Panc1 (cell line): ENCODE results near the gene NEIL3. TPM values are rescaled to one million over a fixed set of nuclear protein-coding genes. Genes with fewer than 3 reads are reported as not detected.

ENCODE experiments used
- ATAC-seq: fragments of 200-7000 bp; cut with Tn5 transposase; 2 replicates; pipeline ENCODE4 v1.9.1; 2020; ENCODE audit warnings: mild to moderate bottlenecking, moderate library complexity
- BruUV-seq: library from RNA; stranded (reverse); fragments of 400-500 nt; replicated peaks from 2 replicates; lab custom pipeline; 2021; lab: Mats Ljungman, UMichigan
- CTCF ChIA-PET: fragments of 300-600 bp; sonication (Branson Sonifier 250); formaldehyde crosslinking; loops from one replicate; lab custom pipeline; 2022; ENCODE audit warnings: antibody characterized with exemption; lab: Charles Lee
- POLR2A ChIA-PET: fragments of 300-600 bp; sonication (Branson Sonifier 250); formaldehyde crosslinking; loops from one replicate; lab custom pipeline; 2022; ENCODE audit warnings: antibody characterized with exemption; lab: Charles Lee
- DNase-seq: peaks from one replicate; pipeline ENCODE4 v3.0.0-alpha.2; 2010; ENCODE audit warnings: low read depth, low spot score
- H3K27ac ChIP-seq: 2 replicates; pipeline ENCODE4 v1.5.1; 2011; ENCODE audit warnings: mild to moderate bottlenecking, low read length, inconsistent platforms
- H3K27me3 ChIP-seq: fragments of 200-500 bp; sonication (Bioruptor generic); 2 replicates; pipeline ENCODE4 v1.6.0; 2014; ENCODE audit warnings: low read length, inconsistent platforms; ENCODE audit not compliant: control insufficient read depth, insufficient read depth
- H3K36me3 ChIP-seq: fragments of 200-500 bp; sonication (Bioruptor generic); 2 replicates; pipeline ENCODE4 v1.5.1; 2014; ENCODE audit warnings: inconsistent platforms, mild to moderate bottlenecking, low read length, moderate library complexity; ENCODE audit not compliant: control insufficient read depth, insufficient read depth
- H3K4me1 ChIP-seq: 2 replicates; pipeline ENCODE4 v1.5.1; 2011; ENCODE audit warnings: inconsistent platforms, mild to moderate bottlenecking, low read length, moderate library complexity; ENCODE audit not compliant: control insufficient read depth, insufficient read depth
- H3K4me3 ChIP-seq, 2 experiments: 2 replicates each; pipeline ENCODE4 v1.5.1; 2011 to 2012; ENCODE audit warnings: low read depth in 2 of 2, low read length in 2 of 2, mild to moderate bottlenecking in 2 of 2, inconsistent platforms in 1 of 2, moderate library complexity in 1 of 2
- H3K9me3 ChIP-seq: fragments of 200-500 bp; sonication (Bioruptor generic); 2 replicates; pipeline ENCODE4 v1.5.1; 2014; ENCODE audit warnings: low read depth, mild to moderate bottlenecking, inconsistent platforms, low read length, moderate library complexity; ENCODE audit not compliant: control insufficient read depth, insufficient read depth
- CTCF ChIP-seq: fragments of 450-650 bp; IDR thresholded peaks from 2 replicates; pipeline ENCODE4 v1.5.1; 2017; ENCODE audit warnings: mild to moderate bottlenecking
- POLR2AphosphoS5 ChIP-seq: IDR thresholded peaks from 2 replicates; pipeline ENCODE4 v1.6.1; 2012; ENCODE audit warnings: mild to moderate bottlenecking, low read depth, low read length, moderate library complexity
- REST ChIP-seq, 2 experiments: IDR thresholded peaks; 2 replicates each; pipeline ENCODE4 v1.6.1; 2011 to 2012; ENCODE audit warnings: low read depth in 2 of 2, control low read depth in 1 of 2, low read length in 1 of 2, mild to moderate bottlenecking in 1 of 2, moderate library complexity in 1 of 2; ENCODE audit not compliant: insufficient read depth in 1 of 2
- SIN3A ChIP-seq: IDR thresholded peaks from 2 replicates; pipeline ENCODE4 v1.6.1; 2012; ENCODE audit warnings: low read depth, mild to moderate bottlenecking, low read length, moderate library complexity, borderline replicate concordance; ENCODE audit not compliant: insufficient read depth
- TCF7L2 ChIP-seq: IDR thresholded peaks from 2 replicates; pipeline ENCODE4 v1.6.1; 2011; ENCODE audit warnings: mild to moderate bottlenecking, low read depth, low read length, inconsistent platforms
- in situ Hi-C: cut with HindIII; loops from 2 replicates; pipeline ENCODE4 v1.10.0; 2016; ENCODE audit warnings: low sequenced_read_pairs, low pct_unique_long_range_greater_than_20kb
- intact Hi-C: fragments of 100-400 bp; cut with micrococcal nuclease; formaldehyde crosslinking; loops from one replicate; pipeline ENCODE4 v1.10.0; 2022; ENCODE audit not compliant: unreplicated experiment
- total RNA-seq: library from RNA; stranded (reverse); gene quantifications from one replicate; pipeline ENCODE4 v1.2.1, GENCODE V29; 2021; ENCODE audit not compliant: unreplicated experiment

The NEIL3 gene
- total RNA-seq, 1 experiment from 2014 or later: 8.9 TPM

GRCh38 chr4:177391287-177391686 lies 81.6 kb downstream of the NEIL3 start:
- no peak for DNase-seq
- ATAC-seq: no peak
- ChIA-PET POLR2A (no interaction called here), CTCF (no interaction called here)
- intact Hi-C loops: no loop called here
- no peaks in the 10 kb centered on the region for H3K36me3 ChIP-seq
- TF ChIP-seq TCF7L2 (no peak), REST (IDR thresholded peaks at IDR 0.05; ENCODE audit: insufficient read depth in 1 of 2, low read depth in 2 of 2, low read length in 1 of 2) (no peak), POLR2AphosphoS5 (no peak), CTCF (no peak), SIN3A (no peak)
- no TSS peak for BruUV-seq
- no peak overlapping the region for H3K27ac ChIP-seq
- H3K27me3 ChIP-seq: no peaks in the 10 kb centered on the region
- in situ Hi-C loops: no loop called here
- no peak overlapping the region for H3K4me3 ChIP-seq
- H3K4me1 ChIP-seq: no peaks in the 10 kb centered on the region
- no peaks in the 10 kb centered on the region for H3K9me3 ChIP-seq

- H3K4me1 ChIP-seq: no peaks in the 10 kb centered on the region
- no peak for TF ChIP-seq SIN3A
- TF ChIP-seq REST (IDR thresholded peaks at IDR 0.05; ENCODE audit: insufficient read depth in 1 of 2, low read depth in 2 of 2, low read length in 1 of 2): no peak
- TF ChIP-seq CTCF: no peak
- H3K27me3 ChIP-seq: no peaks in the 10 kb centered on the region
- POLR2A ChIA-PET: no interaction called here
- in situ Hi-C loops: no loop called here
- BruUV-seq: no TSS peak
- no peak overlapping the region for H3K4me3 ChIP-seq
- CTCF ChIA-PET: no interaction called here
- H3K9me3 ChIP-seq: no peaks in the 10 kb centered on the region
- H3K36me3 ChIP-seq: no peaks in the 10 kb centered on the region
- H3K27ac ChIP-seq: no peak overlapping the region
- intact Hi-C loops: no loop called here
- ATAC-seq: no peak
- DNase-seq: no peak
Measured at GRCh38 chr4:177391953-177392352, 82.3 kb downstream of the NEIL3 start.
